ENCODE data around the gene MRGPRD. TPM values are rescaled to one million over a fixed set of nuclear protein-coding genes. Genes with fewer than 3 reads are reported as not detected.
A peak's percentile ranks its signal among the peaks of the same experiment; 100 is the strongest.
"Not testable (repeated sequence)": the region's sequence is repeated elsewhere in the genome, so short reads cannot be mapped to it uniquely, and the experiment has no call there.

Gene MRGPRD
- total RNA-seq, 1 experiment from 2014 or later: not detected

- H3K4me1 Mint-ChIP-seq (ENCODE audit: insufficient read depth, unreplicated experiment): no peaks in the 10 kb centered on the region
- POLR2A ChIA-PET: no interaction called here
- DNase-seq (ENCODE audit: unreplicated experiment): no peak
- no peaks in the 10 kb centered on the region for H3K9me3 Mint-ChIP-seq (ENCODE audit: unreplicated experiment)
- intact Hi-C loops (cut with micrococcal nuclease): no loop called here
- TF ChIP-seq CTCF (IDR thresholded peaks at IDR 0.05; ENCODE audit: unreplicated experiment): no peak
- no peak overlapping the region for H3K4me3 Mint-ChIP-seq (ENCODE audit: unreplicated experiment)
- H3K36me3 Mint-ChIP-seq (ENCODE audit: insufficient read depth, unreplicated experiment): peaks cover 5% of the 10 kb centered on the region
- H3K27ac Mint-ChIP-seq (ENCODE audit: low read depth, unreplicated experiment): no peak overlapping the region
- no peaks in the 10 kb centered on the region for H3K27me3 Mint-ChIP-seq (ENCODE audit: insufficient read depth, unreplicated experiment)
- CTCF ChIA-PET: interaction anchor here (0.6 to 2.2 kb wide), 3 partner anchors 12 to 506 kb away, joined by 3 to 6 read pairs (median 3); partner anchors contain the start of gene MRGPRF
- no TSS peak for BruUV-seq (replicated peaks)
Measured at GRCh38 chr11:69000391-69000790, 19.6 kb upstream of the MRGPRD start.

GRCh38 chr11:68999748-69000355, 19.1 kb upstream of the MRGPRD start:
- H3K4me3 Mint-ChIP-seq (ENCODE audit: unreplicated experiment); H3K27ac Mint-ChIP-seq (ENCODE audit: low read depth, unreplicated experiment); intact Hi-C loops (cut with micrococcal nuclease); H3K36me3 Mint-ChIP-seq (ENCODE audit: insufficient read depth, unreplicated experiment); BruUV-seq (replicated peaks); POLR2A ChIA-PET; H3K27me3 Mint-ChIP-seq (ENCODE audit: insufficient read depth, unreplicated experiment); H3K4me1 Mint-ChIP-seq (ENCODE audit: insufficient read depth, unreplicated experiment); H3K9me3 Mint-ChIP-seq (ENCODE audit: unreplicated experiment); DNase-seq (ENCODE audit: unreplicated experiment): not testable (repeated sequence)
- CTCF ChIA-PET: interaction anchor here (0.6 kb wide), 1 partner anchor 505 kb away, joined by 3 read pairs; no protein-coding TSS in a partner anchor

GRCh38 chr11:68999093-68999747, 18.4 kb upstream of the MRGPRD start:
- ChIA-PET CTCF (no interaction called here), POLR2A (no interaction called here)
- TF ChIP-seq CTCF (IDR thresholded peaks at IDR 0.05; ENCODE audit: unreplicated experiment): no peak
- Mint-ChIP-seq H3K9me3 (ENCODE audit: unreplicated experiment) (no peaks in the 10 kb centered on the region), H3K27ac (ENCODE audit: low read depth, unreplicated experiment) (no peak overlapping the region), H3K27me3 (ENCODE audit: insufficient read depth, unreplicated experiment) (no peaks in the 10 kb centered on the region), H3K4me3 (ENCODE audit: unreplicated experiment) (no peak overlapping the region), H3K36me3 (ENCODE audit: insufficient read depth, unreplicated experiment) (peaks cover 6% of the 10 kb centered on the region), H3K4me1 (ENCODE audit: insufficient read depth, unreplicated experiment) (no peaks in the 10 kb centered on the region)
- intact Hi-C loops (cut with micrococcal nuclease): no loop called here
- BruUV-seq (replicated peaks): no TSS peak
- DNase-seq (ENCODE audit: unreplicated experiment): no peak

GRCh38 chr11:68998390-68998911, 17.7 kb upstream of the MRGPRD start:
- Mint-ChIP-seq H3K27me3 (ENCODE audit: insufficient read depth, unreplicated experiment) (peaks cover 6% of the 10 kb centered on the region), H3K27ac (ENCODE audit: low read depth, unreplicated experiment) (no peak overlapping the region), H3K9me3 (ENCODE audit: unreplicated experiment) (no peaks in the 10 kb centered on the region), H3K4me3 (ENCODE audit: unreplicated experiment) (no peak overlapping the region), H3K36me3 (ENCODE audit: insufficient read depth, unreplicated experiment) (peaks cover 6% of the 10 kb centered on the region), H3K4me1 (ENCODE audit: insufficient read depth, unreplicated experiment) (no peaks in the 10 kb centered on the region)
- intact Hi-C loops (cut with micrococcal nuclease): no loop called here
- CTCF ChIA-PET: no interaction called here
- TF ChIP-seq CTCF (IDR thresholded peaks at IDR 0.05; ENCODE audit: unreplicated experiment): no peak
- no TSS peak for BruUV-seq (replicated peaks)
- peak; percentile 15 for DNase-seq (ENCODE audit: unreplicated experiment)
- POLR2A ChIA-PET: no interaction called here

Measured in MCF 10A (cell line).